Body of pancreas (tissue), 4 donors: ENCODE data around the gene FRMPD4. TPM values are rescaled to one million over a fixed set of nuclear protein-coding genes. Genes with fewer than 3 reads are reported as not detected.

Source experiments
- ATAC-seq: fragments of 150-250 bp; one replicate; pipeline ENCODE4 v1.9.1; 2016
- DNase-seq, 4 donors: peaks; one replicate each; pipeline ENCODE4 v3.0.0-alpha.2; 2019
- H3K27ac ChIP-seq, 4 donors: fragments of 200-600 bp; sonication (generic); 1 replicate in 3 of 4; 2 replicates in 1 of 4; pipeline versions ENCODE4 v1.5.1 to v1.6.1; 2016 to 2019; ENCODE audit warnings: mild to moderate bottlenecking in 1 of 4, mixed read lengths in 1 of 4, moderate library complexity in 1 of 4
- H3K27me3 ChIP-seq, 2 donors: fragments of 200-600 bp; sonication (generic); one replicate each; pipeline ENCODE4 v1.6.0; 2016; ENCODE audit warnings: mild to moderate bottlenecking in 1 of 2
- H3K36me3 ChIP-seq, 2 donors: fragments of 200-600 bp; sonication (generic); replicated peaks in 1 of 2; 2 replicates each; pipeline ENCODE4 v1.5.1; 2016; ENCODE audit warnings: low read depth in 2 of 2; ENCODE audit not compliant: insufficient read depth in 1 of 2
- H3K4me1 ChIP-seq: fragments of 200-600 bp; sonication (generic); one replicate; pipeline ENCODE4 v1.6.0; 2016
- H3K4me3 ChIP-seq, 2 donors: fragments of 200-600 bp; sonication (generic); 1 replicate in 1 of 2; 2 replicates in 1 of 2; pipeline ENCODE4 v1.5.1; 2016 to 2019
- H3K9me3 ChIP-seq, 3 donors: fragments of 200-600 bp; sonication (generic); 1 replicate in 2 of 3; 2 replicates in 1 of 3; pipeline ENCODE4 v1.5.1; 2016
- POLR2A ChIP-seq, 3 donors: fragments of 450-650 bp; IDR thresholded peaks; one replicate each; pipeline ENCODE4 v1.6.1; 2016; ENCODE audit warnings: antibody characterized with exemption in 3 of 3, mild to moderate bottlenecking in 2 of 3
- whole genome bisulfite sequencing, 2 donors: methylation state at CpG; one replicate each; pipeline ENCODE4 v1.1.5; 2017; 5-methylcytosine and 5-hydroxymethylcytosine counted together
- intact Hi-C: fragments of 100-400 bp; cut with DNase I; formaldehyde crosslinking; loops from one replicate; pipeline ENCODE4 v1.15.1; 2023
- total RNA-seq, 2 donors: library from RNA; depleted of rRNA; stranded (reverse); fragments of >200 nt; gene quantifications; one replicate each; pipeline ENCODE4 v1.1.0, GENCODE V29; 2016
- TF ChIP-seq, protein P1 (sequence below), 7 experiments: fragments of 450-650 bp in 4 of 7; fragments of 200-600 bp in 3 of 7; sonication (generic) in 3 of 7; IDR thresholded peaks; one replicate each; pipeline ENCODE4 v1.5.1; 2016 to 2019; ENCODE audit warnings: antibody characterized with exemption in 7 of 7

The FRMPD4 gene
- total RNA-seq, 2 donors from 2014 or later: 0.26 TPM; not detected in 1

DNA sequence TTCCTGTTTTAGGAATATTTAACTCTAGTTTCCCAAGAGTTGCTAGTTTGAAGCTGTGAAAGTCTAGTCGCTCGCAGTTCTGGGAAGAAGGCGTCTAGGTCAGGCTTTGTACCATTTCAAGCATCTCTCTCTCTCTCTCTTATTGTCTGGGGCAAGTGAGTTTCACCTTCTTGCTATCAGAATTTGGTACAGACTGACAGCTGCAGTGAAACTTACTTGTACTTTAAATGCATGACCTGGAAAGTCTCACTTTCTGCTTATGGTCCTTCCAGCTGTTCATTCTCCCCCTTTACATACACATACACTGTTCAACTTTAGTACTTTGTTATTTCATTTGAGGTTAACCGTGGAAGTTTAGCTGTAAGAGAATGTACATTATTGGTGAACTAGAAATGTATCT is 4.4 kb downstream of the FRMPD4 start:
- H3K4me1 ChIP-seq: no peaks in the 10 kb centered on the region
- WGBS, 2 donors: 60 to 62% methylated on average over 4 of the region's 4 CpGs
- no peak for ATAC-seq

DNA sequence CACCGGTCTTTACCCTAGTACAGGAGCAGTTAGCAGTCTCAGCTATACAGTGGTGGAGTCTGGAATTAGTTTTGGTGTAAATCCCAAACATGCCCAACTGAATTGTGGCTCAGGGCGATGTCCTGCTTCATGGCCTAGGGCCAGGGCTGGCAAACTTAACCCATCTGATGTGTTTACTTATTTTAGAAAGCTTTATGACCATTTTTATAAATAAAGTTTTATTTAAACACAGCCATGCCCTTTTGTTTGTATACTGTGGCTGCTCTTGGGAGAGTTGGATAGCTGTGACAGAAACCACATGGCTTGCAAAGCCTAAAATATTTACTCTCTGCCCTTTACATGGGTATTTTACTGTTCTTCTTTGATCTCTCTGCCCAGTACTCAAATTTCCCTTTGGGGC is 7.1 kb downstream of the FRMPD4 start:
- no peak overlapping the region for H3K27ac ChIP-seq
- 57 to 78% methylated on average over 1 of the region's 2 CpGs for WGBS, 2 donors
- no peak overlapping the region for H3K4me3 ChIP-seq
- no peak for TF ChIP-seq POLR2A (IDR thresholded peaks at IDR 0.05)
- TF ChIP-seq, protein P1, sequence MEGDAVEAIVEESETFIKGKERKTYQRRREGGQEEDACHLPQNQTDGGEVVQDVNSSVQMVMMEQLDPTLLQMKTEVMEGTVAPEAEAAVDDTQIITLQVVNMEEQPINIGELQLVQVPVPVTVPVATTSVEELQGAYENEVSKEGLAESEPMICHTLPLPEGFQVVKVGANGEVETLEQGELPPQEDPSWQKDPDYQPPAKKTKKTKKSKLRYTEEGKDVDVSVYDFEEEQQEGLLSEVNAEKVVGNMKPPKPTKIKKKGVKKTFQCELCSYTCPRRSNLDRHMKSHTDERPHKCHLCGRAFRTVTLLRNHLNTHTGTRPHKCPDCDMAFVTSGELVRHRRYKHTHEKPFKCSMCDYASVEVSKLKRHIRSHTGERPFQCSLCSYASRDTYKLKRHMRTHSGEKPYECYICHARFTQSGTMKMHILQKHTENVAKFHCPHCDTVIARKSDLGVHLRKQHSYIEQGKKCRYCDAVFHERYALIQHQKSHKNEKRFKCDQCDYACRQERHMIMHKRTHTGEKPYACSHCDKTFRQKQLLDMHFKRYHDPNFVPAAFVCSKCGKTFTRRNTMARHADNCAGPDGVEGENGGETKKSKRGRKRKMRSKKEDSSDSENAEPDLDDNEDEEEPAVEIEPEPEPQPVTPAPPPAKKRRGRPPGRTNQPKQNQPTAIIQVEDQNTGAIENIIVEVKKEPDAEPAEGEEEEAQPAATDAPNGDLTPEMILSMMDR (IDR thresholded peaks at IDR 0.05): no peak
- H3K27me3 ChIP-seq: no peaks in the 10 kb centered on the region
- no peaks in the 10 kb centered on the region for H3K9me3 ChIP-seq
- H3K36me3 ChIP-seq: no peaks in the 10 kb centered on the region
- no peak for DNase-seq
- ATAC-seq: no peak
- no peaks in the 10 kb centered on the region for H3K4me1 ChIP-seq
- intact Hi-C loops: no loop called here

More for the DNA sequence above, 4.4 kb downstream of the FRMPD4 start:
- TF ChIP-seq, protein P1 (IDR thresholded peaks at IDR 0.05): no peak
- no peak for TF ChIP-seq POLR2A (IDR thresholded peaks at IDR 0.05)
- no peaks in the 10 kb centered on the region for H3K27me3 ChIP-seq
- no peaks in the 10 kb centered on the region for H3K36me3 ChIP-seq
- intact Hi-C loops: no loop called here
- H3K9me3 ChIP-seq: no peaks in the 10 kb centered on the region
- no peak overlapping the region for H3K4me3 ChIP-seq
- no peak for DNase-seq
- H3K27ac ChIP-seq: no peak overlapping the region

DNA sequence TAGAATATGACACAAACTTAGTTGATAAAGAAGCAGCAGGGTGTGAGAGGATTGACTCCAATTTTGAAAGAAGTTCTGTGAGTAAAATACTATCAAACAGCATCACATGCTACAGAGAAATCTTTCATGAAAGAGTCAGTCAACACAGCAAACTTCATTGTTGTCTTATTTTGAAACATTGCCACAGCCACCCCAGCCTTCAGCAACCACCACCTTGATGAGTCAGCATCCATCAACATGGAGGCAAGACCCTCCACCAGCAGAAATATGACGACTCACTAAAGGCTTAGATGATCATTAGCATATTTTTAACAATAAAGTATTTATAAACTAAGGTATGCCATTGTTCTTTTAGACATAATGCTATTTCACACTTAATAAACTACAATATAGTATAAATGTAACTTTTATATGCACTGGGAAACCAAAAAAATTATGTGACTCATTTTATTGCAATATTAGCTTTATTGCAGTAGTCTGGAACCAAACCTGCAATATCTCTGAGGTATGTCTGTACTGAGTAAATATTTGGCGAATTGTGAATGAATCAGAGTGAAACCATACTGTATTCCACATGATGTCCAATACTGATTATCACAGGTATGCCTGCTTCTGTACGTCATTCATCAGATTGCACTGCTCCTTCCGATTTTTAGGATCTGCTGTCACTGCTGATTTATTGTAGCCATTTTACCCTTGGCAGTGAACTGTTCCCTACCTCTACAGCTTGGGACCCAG is 11.6 kb downstream of the FRMPD4 start:
- whole genome bisulfite sequencing, 2 donors: 46 to 59% methylated on average over 4 of the region's 4 CpGs

DNA sequence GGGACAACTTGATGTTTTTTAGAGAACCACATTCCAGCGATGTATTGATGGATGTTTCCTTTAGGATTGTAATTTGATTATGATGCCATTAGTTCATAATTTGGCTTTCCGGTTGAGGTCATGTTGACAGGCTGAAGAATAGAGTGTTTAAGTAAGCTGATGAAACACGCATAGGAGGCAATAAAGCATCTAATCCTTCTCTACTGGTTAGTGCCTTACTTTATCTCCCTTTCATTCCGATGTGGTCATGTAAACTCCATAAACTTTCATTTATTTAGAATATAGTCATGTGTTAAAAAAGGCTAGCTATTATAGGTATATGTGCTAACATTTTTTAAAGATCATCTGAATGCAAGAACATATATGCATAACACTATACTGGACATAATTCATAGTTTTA is 15.0 kb downstream of the FRMPD4 start:
- Histone ChIP-seq H3K36me3 (no peaks in the 10 kb centered on the region), H3K27ac (no peak overlapping the region), H3K9me3 (no peaks in the 10 kb centered on the region), H3K4me3 (no peak overlapping the region), H3K27me3 (no peaks in the 10 kb centered on the region), H3K4me1 (no peaks in the 10 kb centered on the region)
- TF ChIP-seq, protein P1 (IDR thresholded peaks at IDR 0.05): no peak
- TF ChIP-seq POLR2A (IDR thresholded peaks at IDR 0.05): no peak
- intact Hi-C loops: no loop called here
- DNase-seq: no peak
- no peak for ATAC-seq
- WGBS, 2 donors: 64 to 83% methylated on average over 4 of the region's 4 CpGs

More for the DNA sequence above, 11.6 kb downstream of the FRMPD4 start:
- intact Hi-C loops: no loop called here
- H3K4me1 ChIP-seq: no peaks in the 10 kb centered on the region
- H3K4me3 ChIP-seq: no peak overlapping the region
- H3K27me3 ChIP-seq: no peaks in the 10 kb centered on the region
- DNase-seq: no peak
- H3K9me3 ChIP-seq: no peaks in the 10 kb centered on the region
- no peak for ATAC-seq
- H3K36me3 ChIP-seq: no peaks in the 10 kb centered on the region
- H3K27ac ChIP-seq: no peak overlapping the region
- TF ChIP-seq, protein P1 (IDR thresholded peaks at IDR 0.05): no peak
- no peak for TF ChIP-seq POLR2A (IDR thresholded peaks at IDR 0.05)

DNA sequence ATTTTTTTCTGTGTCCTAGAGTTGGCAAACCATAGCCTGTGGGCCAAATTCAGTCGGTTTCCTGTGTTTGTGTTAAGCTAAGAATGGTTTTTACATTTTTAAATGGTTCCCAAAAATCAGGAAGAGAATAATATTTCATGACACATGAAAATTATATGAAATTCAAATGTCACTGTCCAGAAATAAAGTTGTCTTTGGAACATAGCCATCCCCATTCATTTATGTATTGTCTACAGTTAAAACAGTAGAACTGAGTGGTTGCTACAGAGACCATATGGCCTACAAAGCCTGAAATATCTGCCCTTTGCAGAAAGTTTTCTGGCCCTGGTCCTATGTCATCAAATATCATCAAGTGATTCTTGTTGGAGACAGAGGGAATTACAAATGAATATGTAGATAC is 15.5 kb downstream of the FRMPD4 start:
- DNase-seq: no peak
- no peaks in the 10 kb centered on the region for H3K36me3 ChIP-seq
- ATAC-seq: no peak
- H3K27ac ChIP-seq: no peak overlapping the region
- WGBS, 2 donors: 27 to 33% methylated on average over 1 of the region's 1 CpG
- TF ChIP-seq POLR2A (IDR thresholded peaks at IDR 0.05): no peak
- TF ChIP-seq, protein P1 (IDR thresholded peaks at IDR 0.05): no peak
- H3K9me3 ChIP-seq: no peaks in the 10 kb centered on the region
- H3K27me3 ChIP-seq: no peaks in the 10 kb centered on the region
- no peaks in the 10 kb centered on the region for H3K4me1 ChIP-seq
- intact Hi-C loops: no loop called here
- no peak overlapping the region for H3K4me3 ChIP-seq
